ENCODE data around the gene ESPN.
A peak's percentile ranks its signal among the peaks of the same experiment; 100 is the strongest.
"Not testable (repeated sequence)": the region's sequence is repeated elsewhere in the genome, so short reads cannot be mapped to it uniquely, and the experiment has no call there.

The ESPN gene

GRCh38 chr1:6424619-6425593 is at the start of gene ESPN:
ESPN (plus strand) TSS chr1:6424776; CDS start chr1:6424956, 180 bp downstream.
- no peak for DNase-seq

GRCh38 chr1:6378096-6378746 is 46.4 kb upstream of the ESPN start:
- DNase-seq = no peak

GRCh38 chr1:6380037-6380436 is 44.5 kb upstream of the ESPN start:
- DNase-seq = no peak

- DNase-seq = no peak
Observed at GRCh38 chr1:6384135-6384534, 40.4 kb upstream of the ESPN start.

GRCh38 chr1:6384962-6385361 is 39.6 kb upstream of the ESPN start:
- DNase-seq = peak; percentile 77

GRCh38 chr1:6385488-6386191 is 38.9 kb upstream of the ESPN start:
- DNase-seq = peak; percentile 43

- DNase-seq = no peak
Observed at GRCh38 chr1:6386371-6386949, 38.1 kb upstream of the ESPN start.

- DNase-seq = no peak
Observed at GRCh38 chr1:6389971-6390370, 34.6 kb upstream of the ESPN start.

GRCh38 chr1:6391951-6392808 is 32.4 kb upstream of the ESPN start:
- DNase-seq = no peak

- no peak for DNase-seq
Observed at GRCh38 chr1:6392809-6393399, 31.7 kb upstream of the ESPN start.

GRCh38 chr1:6393400-6394187 is 31.0 kb upstream of the ESPN start, which contains the start of gene ACOT7:
ACOT7 (minus strand) TSS chr1:6393767; CDS start chr1:6393399, 368 bp downstream.
- peak; percentile 94 for DNase-seq

GRCh38 chr1:6395130-6395529 is 29.4 kb upstream of the ESPN start:
- not testable (repeated sequence) for DNase-seq

- not testable (repeated sequence) for DNase-seq
Observed at GRCh38 chr1:6395781-6396244, 28.8 kb upstream of the ESPN start.

- no peak for DNase-seq
Observed at GRCh38 chr1:6396998-6397397, 27.6 kb upstream of the ESPN start.

- no peak for DNase-seq
Observed at GRCh38 chr1:6397844-6398441, 26.6 kb upstream of the ESPN start.

- no peak for DNase-seq
Observed at GRCh38 chr1:6399294-6399693, 25.3 kb upstream of the ESPN start.

- no peak for DNase-seq
Observed at GRCh38 chr1:6401673-6402072, 22.9 kb upstream of the ESPN start.

- no peak for DNase-seq
Observed at GRCh38 chr1:6408023-6408422, 16.6 kb upstream of the ESPN start.

- DNase-seq = no peak
Observed at GRCh38 chr1:6409053-6409452, 15.5 kb upstream of the ESPN start.

GRCh38 chr1:6409733-6410132 is 14.8 kb upstream of the ESPN start:
- DNase-seq = no peak
